ENCODE data around the gene BRMS1.

DNA sequence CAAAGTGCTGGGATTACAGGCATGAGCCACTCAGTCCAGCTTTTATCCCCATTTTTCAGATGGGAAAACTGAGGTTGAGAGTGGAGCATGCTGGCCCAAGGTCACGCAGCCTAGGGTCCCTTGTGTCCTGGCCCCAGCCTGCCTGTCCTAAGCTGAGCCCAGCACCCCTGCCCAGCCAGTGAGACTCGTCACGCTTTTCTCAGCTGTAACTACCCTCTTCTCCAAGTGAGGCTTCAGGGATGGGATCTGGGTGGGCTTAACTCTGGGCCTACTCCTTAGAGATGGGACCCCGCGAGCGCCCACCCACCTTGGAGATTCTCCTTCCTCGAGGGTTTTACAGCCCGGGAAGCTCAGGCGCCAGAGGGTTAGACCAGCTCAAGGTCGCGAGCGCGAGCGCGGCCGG is 53.6 kb downstream of the BRMS1 start:
- no peak for TF ChIP-seq CTCF (IDR thresholded peaks at IDR 0.05; ENCODE audit: low read depth, low read length, missing input control)
- TF ChIP-seq TAF1 (conservative IDR thresholded peaks at IDR 0.05) = no peak
- TF ChIP-seq, protein P1, sequence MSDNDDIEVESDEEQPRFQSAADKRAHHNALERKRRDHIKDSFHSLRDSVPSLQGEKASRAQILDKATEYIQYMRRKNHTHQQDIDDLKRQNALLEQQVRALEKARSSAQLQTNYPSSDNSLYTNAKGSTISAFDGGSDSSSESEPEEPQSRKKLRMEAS (IDR thresholded peaks at IDR 0.05) = no peak
- no peak for TF ChIP-seq REST (IDR thresholded peaks at IDR 0.05)
- no peak for TF ChIP-seq GABPA (IDR thresholded peaks at IDR 0.05 in 1 of 2, conservative IDR thresholded peaks at IDR 0.05 in 1 of 2)
- TF ChIP-seq, protein P2, sequence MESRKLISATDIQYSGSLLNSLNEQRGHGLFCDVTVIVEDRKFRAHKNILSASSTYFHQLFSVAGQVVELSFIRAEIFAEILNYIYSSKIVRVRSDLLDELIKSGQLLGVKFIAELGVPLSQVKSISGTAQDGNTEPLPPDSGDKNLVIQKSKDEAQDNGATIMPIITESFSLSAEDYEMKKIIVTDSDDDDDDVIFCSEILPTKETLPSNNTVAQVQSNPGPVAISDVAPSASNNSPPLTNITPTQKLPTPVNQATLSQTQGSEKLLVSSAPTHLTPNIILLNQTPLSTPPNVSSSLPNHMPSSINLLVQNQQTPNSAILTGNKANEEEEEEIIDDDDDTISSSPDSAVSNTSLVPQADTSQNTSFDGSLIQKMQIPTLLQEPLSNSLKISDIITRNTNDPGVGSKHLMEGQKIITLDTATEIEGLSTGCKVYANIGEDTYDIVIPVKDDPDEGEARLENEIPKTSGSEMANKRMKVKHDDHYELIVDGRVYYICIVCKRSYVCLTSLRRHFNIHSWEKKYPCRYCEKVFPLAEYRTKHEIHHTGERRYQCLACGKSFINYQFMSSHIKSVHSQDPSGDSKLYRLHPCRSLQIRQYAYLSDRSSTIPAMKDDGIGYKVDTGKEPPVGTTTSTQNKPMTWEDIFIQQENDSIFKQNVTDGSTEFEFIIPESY (IDR thresholded peaks at IDR 0.05) = no peak
- no peak for TF ChIP-seq JUND (IDR thresholded peaks at IDR 0.05)
- no peak for TF ChIP-seq YY1 (IDR thresholded peaks at IDR 0.05)
- no peak for TF ChIP-seq RAD21 (IDR thresholded peaks at IDR 0.05)
- no peak for TF ChIP-seq HNF4A (conservative IDR thresholded peaks at IDR 0.05)
- TF ChIP-seq FOXA1 (IDR thresholded peaks at IDR 0.05) = no peak
- no peak for TF ChIP-seq EGR1 (IDR thresholded peaks at IDR 0.05; ENCODE audit: low read depth in 2 of 2)
